B cell (primary cell): Measurements from ENCODE around the gene KLHL15.

Source experiments
- EZH2 ChIP-seq: IDR thresholded peaks from 2 replicates; pipeline ENCODE4 v1.6.1; 2012; ENCODE audit warnings: borderline replicate concordance, low read depth, mild to moderate bottlenecking, moderate library complexity, low read length; ENCODE audit not compliant: insufficient read depth, poor library complexity, severe bottlenecking
- TF ChIP-seq, protein P1 (sequence below): fragments of 200-600 bp; IDR thresholded peaks from one replicate; pipeline ENCODE4 v1.8.0; 2022; ENCODE audit warnings: antibody characterized with exemption, mild to moderate bottlenecking

DNA sequence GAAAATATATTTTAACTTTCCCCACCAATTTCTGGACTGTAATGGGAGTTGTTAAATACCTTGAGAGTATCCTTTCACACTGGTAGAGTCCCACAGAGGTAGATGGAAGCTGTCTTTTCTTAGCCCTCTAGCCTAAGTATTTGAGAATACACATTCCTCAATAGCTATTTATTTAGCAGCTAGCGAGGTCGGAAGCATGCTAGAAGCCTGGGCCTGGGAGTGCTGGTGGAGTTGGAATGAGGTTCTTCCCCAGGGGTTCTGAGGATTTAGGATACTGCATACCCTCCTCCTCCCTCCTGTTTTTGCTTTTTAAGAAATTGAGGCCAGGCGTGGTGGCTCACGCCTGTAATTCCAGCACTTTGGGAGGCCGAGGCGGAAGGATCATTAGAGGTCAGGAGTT is 999 bp upstream of the KLHL15 start:
- TF ChIP-seq, protein P1, sequence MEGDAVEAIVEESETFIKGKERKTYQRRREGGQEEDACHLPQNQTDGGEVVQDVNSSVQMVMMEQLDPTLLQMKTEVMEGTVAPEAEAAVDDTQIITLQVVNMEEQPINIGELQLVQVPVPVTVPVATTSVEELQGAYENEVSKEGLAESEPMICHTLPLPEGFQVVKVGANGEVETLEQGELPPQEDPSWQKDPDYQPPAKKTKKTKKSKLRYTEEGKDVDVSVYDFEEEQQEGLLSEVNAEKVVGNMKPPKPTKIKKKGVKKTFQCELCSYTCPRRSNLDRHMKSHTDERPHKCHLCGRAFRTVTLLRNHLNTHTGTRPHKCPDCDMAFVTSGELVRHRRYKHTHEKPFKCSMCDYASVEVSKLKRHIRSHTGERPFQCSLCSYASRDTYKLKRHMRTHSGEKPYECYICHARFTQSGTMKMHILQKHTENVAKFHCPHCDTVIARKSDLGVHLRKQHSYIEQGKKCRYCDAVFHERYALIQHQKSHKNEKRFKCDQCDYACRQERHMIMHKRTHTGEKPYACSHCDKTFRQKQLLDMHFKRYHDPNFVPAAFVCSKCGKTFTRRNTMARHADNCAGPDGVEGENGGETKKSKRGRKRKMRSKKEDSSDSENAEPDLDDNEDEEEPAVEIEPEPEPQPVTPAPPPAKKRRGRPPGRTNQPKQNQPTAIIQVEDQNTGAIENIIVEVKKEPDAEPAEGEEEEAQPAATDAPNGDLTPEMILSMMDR: no peak
- TF ChIP-seq EZH2: no peak
